NB4 (cell line): ENCODE data around the gene BLNK.

Source experiments
- DNase-seq: peaks from one replicate; pipeline ENCODE4 v3.0.0; 2010; ENCODE audit warnings: low read depth
- H3K4me3 ChIP-seq: one replicate; pipeline ENCODE4 v1.5.1; 2011; ENCODE audit warnings: mild to moderate bottlenecking, low read depth, low read length, moderate library complexity
- MYC ChIP-seq: IDR thresholded peaks from 2 replicates; pipeline ENCODE4 v1.6.1; 2011; ENCODE audit warnings: low read depth, low read length
- POLR2A ChIP-seq: IDR thresholded peaks from 2 replicates; pipeline ENCODE4 v1.6.1; 2011; ENCODE audit warnings: mild to moderate bottlenecking; ENCODE audit not compliant: insufficient read length; ENCODE audit errors: extremely low read depth
- TF ChIP-seq, protein P1 (sequence below): IDR thresholded peaks from one replicate; pipeline ENCODE4 v1.5.1; 2012; ENCODE audit warnings: low read depth, low read length
- TF ChIP-seq, protein P2 (sequence below): IDR thresholded peaks from 2 replicates; pipeline ENCODE4 v1.6.1; 2011; ENCODE audit warnings: low read depth, low read length

The BLNK gene

DNA sequence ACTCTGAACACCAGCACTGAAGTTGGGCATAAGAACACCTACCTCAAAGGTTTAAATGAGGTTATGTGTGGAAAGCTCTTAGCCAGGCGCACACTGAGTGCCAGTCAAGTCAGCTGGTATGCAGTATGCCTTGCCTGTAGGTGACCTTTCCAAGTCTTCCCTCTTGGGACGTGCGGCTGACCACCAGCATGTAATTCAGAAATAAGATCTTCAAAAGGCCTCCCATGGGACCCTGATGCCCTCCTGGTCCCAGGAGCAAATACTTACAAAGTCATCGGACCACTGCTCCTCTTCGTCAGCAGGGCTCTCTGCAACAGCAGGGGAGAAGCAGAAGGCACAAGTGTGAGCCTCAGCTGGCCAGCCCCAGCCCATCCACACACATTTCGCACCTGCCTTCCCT lies 40.8 kb downstream of the BLNK start:
- DNase-seq = no peak
- no peak overlapping the region for H3K4me3 ChIP-seq
- TF ChIP-seq POLR2A = no peak
- TF ChIP-seq MYC = no peak
- TF ChIP-seq, protein P1, sequence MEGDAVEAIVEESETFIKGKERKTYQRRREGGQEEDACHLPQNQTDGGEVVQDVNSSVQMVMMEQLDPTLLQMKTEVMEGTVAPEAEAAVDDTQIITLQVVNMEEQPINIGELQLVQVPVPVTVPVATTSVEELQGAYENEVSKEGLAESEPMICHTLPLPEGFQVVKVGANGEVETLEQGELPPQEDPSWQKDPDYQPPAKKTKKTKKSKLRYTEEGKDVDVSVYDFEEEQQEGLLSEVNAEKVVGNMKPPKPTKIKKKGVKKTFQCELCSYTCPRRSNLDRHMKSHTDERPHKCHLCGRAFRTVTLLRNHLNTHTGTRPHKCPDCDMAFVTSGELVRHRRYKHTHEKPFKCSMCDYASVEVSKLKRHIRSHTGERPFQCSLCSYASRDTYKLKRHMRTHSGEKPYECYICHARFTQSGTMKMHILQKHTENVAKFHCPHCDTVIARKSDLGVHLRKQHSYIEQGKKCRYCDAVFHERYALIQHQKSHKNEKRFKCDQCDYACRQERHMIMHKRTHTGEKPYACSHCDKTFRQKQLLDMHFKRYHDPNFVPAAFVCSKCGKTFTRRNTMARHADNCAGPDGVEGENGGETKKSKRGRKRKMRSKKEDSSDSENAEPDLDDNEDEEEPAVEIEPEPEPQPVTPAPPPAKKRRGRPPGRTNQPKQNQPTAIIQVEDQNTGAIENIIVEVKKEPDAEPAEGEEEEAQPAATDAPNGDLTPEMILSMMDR = no peak
- TF ChIP-seq, protein P2, sequence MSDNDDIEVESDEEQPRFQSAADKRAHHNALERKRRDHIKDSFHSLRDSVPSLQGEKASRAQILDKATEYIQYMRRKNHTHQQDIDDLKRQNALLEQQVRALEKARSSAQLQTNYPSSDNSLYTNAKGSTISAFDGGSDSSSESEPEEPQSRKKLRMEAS = no peak

DNA sequence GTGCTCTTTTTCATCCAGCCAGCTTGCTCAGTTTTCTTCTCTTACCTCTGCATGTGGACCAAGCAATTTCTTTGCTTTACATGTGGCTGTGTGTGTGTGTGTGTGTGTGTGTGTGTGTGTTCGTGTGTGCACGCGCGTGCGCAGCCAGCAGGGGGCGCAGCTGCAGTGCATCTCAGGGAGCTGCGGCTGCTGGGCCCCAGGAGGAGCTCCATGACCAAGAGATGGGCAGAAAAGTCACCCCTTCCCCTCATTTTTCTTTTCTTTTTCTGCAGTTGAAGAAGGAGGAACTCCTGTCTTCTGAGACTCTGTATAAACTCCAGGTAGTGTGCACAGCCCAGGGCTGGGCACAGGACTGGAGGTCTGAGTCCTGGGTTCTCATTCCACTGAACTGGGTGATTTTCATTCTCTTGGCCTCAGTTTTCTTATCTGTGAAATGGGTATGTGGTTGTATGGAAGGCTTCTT lies 41.8 kb downstream of the BLNK start:
- TF ChIP-seq POLR2A (no peak), MYC (peak; percentile 87)
- TF ChIP-seq, protein P2 = peak; percentile 92
- TF ChIP-seq, protein P1 = peak; percentile 95
- H3K4me3 ChIP-seq = no peak overlapping the region
- DNase-seq = peak; percentile 81

DNA sequence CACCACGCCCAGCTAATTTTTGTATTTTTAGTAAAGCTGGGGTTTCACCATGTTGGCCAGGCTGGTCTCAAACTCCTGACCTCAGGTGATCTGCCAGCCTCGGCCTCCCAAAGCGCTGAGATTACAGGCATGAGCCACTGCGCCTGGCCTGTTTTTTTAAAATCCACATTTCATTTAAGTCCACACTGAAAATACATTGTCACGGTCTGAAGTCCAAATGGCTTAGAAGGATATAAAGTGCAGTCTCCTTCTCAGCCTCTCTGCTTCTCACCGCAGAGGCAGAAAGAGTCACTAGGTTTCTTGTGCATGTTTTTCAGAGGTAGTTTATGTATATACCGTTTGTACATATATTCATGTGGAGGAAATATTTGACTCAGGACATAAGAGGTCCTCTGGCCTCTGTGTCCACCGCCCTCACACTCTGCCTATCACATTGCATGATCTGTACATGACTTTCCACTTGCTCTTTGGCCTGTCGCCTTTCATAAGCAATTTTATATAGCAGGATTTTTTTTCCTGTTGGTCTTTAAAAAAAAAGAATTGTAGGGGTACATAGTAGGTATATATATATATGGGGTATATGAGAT lies 42.9 kb downstream of the BLNK start:
- TF ChIP-seq, protein P1 = no peak
- TF ChIP-seq, protein P2 = no peak
- TF ChIP-seq MYC (no peak), POLR2A (no peak)
- H3K4me3 ChIP-seq = no peak overlapping the region
- DNase-seq = no peak

DNA sequence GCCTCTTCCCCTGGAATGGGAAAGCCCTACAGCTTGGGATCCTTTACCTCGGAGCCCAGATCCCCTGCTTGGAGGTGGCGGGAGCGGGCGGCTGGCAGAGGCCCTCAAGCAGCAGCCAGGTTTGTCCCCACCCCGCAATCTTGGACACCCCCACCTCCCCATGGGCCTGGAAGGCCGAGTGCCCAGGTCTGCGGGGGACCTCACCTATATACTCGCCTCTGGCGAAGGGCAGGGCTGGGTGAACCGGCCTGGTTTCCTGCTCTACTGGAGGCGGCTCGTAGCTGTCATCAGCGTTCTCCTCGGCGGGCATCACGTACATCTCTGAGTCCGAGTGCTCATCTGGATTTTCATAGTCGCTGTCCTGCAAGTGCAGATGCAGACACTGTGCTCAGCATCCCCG lies 44.2 kb downstream of the BLNK start:
- no peak for TF ChIP-seq MYC
- TF ChIP-seq POLR2A = no peak
- TF ChIP-seq, protein P1 = no peak
- TF ChIP-seq, protein P2 = no peak
- no peak overlapping the region for H3K4me3 ChIP-seq
- no peak for DNase-seq

DNA sequence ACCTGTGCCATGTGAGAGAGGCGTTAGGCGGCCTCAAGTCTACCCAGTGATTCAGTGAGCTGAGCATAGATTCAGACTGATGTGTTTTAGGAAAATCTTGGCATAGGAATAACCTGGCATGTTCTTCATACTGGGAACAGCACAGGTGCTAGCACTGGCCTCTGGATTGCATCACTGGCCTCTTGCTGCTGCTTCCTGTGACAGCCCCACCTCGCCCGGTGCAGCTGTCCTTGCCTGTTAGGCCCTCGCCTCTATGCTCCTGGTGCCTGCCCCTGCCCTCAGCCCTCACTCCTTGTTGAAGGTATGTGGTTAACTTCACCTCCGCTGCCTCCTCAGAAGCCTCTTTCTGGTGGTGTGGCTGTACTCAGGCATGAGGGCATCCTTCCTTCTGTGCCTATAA lies 46.2 kb downstream of the BLNK start:
- no peak for DNase-seq
- no peak overlapping the region for H3K4me3 ChIP-seq
- TF ChIP-seq, protein P1 = no peak
- TF ChIP-seq POLR2A (no peak), MYC (no peak)
- TF ChIP-seq, protein P2 = no peak

DNA sequence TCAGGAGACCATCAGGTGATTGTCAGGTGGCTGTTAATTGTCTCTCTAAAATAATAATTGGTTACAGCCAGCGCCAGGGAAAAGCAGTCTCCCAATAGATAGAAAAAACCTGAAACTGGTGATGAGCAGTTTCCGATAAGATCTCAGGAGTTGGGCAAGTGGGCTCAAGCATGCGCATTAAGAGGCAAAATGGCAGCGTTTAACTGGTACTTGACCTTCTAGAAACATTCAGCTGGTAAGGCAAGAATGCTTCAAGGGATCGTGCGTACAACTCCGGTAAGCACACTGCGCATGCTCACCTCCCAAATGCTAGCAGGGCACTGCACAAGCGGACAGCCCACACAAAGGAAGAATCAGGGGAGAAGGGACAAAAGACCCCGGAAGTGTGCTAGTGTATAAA lies 48.5 kb downstream of the BLNK start:
- no peak overlapping the region for H3K4me3 ChIP-seq
- TF ChIP-seq, protein P2 = no peak
- TF ChIP-seq POLR2A = no peak
- TF ChIP-seq, protein P1 = no peak
- TF ChIP-seq MYC = no peak
- no peak for DNase-seq
